GDM1 (cell line): Measurements from ENCODE around the gene IGFBP5.

Experiments used
- DNase-seq: peaks from one replicate; lab custom pipeline; 2025; lab: John Stamatoyannopoulos, UW

Gene IGFBP5

DNA sequence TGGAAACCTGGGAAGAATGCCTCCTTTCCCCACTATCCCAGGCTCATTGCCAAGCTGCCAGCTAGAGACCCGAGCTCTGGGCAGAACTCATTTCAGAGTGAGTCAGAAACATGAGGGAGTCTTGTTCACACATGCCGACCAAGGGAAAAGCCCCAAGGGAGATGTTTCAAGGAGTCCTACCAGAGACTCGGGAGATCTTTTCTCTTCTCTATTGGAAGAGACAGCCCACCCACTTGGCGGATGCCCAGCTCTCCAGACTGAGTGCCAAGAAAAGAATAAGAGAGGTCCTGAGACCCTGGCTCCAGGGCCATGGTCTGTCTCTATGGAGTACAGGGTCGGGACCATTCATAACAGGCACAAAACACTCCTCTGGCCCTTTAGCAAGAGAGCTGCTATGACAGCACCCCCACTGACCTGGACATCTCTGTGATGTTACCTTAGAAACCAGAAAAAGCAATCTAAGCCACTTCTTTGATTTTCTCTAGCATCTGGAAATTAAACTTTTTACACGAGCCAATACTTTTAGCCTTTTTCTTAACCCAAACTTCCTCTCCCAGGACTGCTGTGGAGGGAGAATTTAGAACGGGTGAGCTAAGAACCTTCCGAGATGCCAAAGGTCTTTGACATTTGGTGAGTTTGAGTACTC, 18.5 kb upstream of the IGFBP5 start:
- no peak for DNase-seq

DNA sequence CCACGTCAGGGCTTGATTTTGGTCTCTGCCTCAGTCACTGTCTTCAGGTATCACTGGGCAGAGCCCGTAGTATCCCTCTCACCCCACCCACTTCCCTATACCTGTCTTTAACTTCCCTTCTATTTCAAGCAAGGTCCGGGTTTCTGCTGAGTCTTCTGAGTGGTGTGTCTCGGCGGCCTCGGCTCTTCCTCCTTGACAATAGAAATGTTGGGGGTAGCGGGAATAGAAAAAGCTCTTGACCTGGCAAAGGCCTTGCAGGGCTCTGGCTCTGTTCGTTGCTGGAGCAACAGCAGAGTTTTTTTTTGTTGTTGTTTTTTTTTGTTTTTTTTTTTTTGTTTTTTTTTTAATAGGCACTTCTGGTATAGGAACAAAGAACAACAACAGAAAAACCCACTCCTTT, 16.0 kb upstream of the IGFBP5 start:
- no peak for DNase-seq

DNA sequence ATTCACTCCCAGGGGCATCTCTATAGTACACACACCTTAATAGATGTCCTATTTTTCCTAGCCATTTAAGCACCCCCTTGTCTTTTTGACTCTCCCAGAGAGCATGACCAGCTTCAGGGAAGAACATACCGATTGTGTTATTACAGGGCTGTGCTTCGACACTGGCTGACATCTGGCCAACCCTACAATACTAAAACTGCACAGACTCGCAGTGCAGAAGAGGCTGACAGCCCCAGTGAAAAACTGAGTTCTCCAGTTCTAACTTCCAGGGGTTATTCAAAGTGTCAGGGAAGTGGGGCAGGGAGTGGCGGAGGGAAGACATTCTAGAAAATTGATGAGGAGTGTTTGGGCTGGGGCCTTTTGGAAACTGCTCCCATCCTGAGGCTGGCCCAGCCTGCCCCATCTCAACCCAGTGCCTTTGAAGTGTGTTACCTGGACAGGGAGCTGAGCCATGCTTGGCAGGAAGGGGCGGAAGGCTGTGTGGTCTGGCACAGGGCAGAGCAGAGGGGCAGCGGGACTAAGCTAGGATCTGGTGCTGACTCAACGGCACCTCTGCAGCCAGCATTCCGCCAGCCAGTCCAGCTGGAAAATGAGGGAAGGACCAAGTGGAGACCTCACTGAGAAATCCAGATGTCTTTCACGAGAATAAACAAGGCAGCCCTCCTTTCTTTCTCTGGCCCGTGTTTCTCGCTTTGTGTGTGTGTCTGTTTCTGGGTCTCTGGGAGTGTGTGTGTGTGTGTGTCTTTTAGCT, 15.4 kb upstream of the IGFBP5 start:
- no peak for DNase-seq

- DNase-seq: no peak
Measured at GRCh38 chr2:216702756-216703155, 7.4 kb upstream of the IGFBP5 start.

GRCh38 chr2:216701544-216701943, 6.2 kb upstream of the IGFBP5 start:
- DNase-seq: no peak

DNA sequence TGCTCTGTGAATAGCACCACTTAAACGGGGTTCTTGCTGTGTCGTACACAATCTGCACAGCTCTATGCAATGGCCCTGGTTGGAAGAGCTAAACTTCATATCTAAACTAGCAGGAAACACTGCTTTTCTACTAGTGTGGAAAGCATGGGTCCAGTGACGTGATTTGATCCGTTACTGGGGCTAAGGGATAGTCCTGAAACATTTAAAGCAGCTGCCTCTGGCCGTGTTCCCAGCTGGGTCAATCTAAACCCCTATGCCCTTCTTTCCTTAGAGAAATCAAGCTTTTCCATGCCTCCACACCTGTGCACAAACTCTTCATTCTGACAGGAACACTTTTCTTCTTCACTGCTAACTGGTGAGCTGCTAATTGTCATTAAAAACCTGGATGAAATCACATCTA, 5.4 kb upstream of the IGFBP5 start:
- no peak for DNase-seq

DNA sequence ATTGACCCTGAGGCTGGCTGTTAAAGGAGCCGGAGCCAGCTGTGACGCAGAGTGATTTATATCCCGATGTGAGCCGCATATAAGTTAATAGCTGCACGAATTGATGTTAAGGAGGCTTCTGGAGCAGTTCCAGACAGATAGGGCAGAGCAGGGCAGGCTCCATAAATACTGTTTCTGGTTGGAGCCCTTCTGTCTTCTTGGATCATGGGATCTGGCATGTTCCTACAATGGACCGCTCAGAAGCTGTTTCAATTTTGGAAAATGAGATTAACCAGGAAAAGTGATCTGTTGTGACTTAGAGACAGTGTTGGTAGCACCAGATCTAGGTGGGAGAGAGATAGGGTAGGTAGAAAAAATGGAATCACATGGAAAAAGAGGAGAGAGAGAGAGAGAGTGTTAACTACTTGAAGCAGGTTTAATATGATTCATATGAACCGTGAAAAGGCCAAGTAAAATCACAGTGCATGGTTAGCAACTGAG, 4.8 kb upstream of the IGFBP5 start:
- DNase-seq: no peak

DNA sequence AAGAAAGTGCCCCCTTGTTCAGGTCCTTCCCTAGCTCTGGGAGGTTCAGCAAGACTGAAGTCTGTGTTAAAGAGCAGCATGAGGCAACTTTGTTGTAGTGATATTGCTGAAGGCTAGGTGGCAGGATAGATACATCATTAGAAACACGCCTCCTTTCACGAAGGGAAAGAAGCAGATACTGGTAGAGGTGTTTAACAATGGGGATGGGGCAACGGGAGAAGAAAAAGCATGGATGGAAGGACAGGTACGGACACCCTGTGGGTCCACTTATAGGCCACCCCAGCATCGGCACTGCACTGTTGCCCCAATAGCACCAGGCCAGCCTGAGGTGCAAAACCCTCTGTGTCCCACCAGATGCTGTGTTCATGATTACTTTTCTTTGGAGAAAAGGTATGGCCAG, 3.5 kb upstream of the IGFBP5 start:
- DNase-seq: no peak

DNA sequence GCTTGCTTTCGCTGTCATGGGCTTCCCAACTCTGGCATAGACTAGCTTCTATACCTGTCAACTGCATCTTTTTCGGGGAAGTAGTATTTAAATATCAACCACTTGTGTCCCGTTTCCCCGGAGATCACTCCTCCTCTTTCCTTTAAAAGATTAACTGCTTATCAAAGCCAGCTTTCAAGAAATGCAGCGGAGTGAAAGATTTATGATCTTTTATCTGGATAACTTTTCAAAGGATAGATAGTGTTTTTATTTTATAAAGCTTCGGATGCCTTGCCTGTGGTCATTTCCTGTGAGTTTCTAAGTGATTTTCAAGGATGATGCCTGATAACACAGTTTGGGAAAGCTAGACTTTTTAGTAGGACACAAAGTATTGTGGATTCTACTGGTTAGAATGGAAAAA, 2.9 kb upstream of the IGFBP5 start:
- DNase-seq: no peak

GRCh38 chr2:216696751-216697560, 1.6 kb upstream of the IGFBP5 start:
- DNase-seq: no peak

GRCh38 chr2:216696321-216696720, 972 bp upstream of the IGFBP5 start:
- no peak for DNase-seq

GRCh38 chr2:216694826-216695217, 527 bp downstream of the IGFBP5 start:
- DNase-seq: no peak

- no peak for DNase-seq
Measured at GRCh38 chr2:216694082-216694825, 1.1 kb downstream of the IGFBP5 start.

GRCh38 chr2:216693414-216694080, 1.8 kb downstream of the IGFBP5 start:
- no peak for DNase-seq

- DNase-seq: no peak
Measured at GRCh38 chr2:216692636-216693413, 2.5 kb downstream of the IGFBP5 start.

- DNase-seq: no peak
Measured at GRCh38 chr2:216690853-216691741, 4.3 kb downstream of the IGFBP5 start.

DNA sequence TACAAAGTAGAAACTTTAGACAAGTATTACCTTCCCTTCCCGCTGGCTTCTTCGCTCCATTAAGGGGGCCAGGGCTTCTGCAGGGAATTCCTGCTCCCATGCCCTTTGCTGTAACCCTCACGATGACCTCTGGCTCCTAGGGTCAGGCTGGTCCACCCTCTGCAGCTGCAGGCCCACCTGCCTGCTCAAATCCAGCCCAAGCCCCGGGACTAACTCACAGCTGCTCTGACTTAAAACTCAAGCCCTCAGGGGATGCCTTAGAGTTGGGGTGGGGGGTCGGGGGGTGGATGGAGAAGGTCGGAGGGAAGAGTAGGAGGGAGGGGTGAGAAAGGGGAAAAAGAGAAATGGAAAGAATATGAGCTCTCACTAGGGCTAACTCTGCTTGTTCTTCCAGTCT, 4.9 kb downstream of the IGFBP5 start:
- DNase-seq: no peak

DNA sequence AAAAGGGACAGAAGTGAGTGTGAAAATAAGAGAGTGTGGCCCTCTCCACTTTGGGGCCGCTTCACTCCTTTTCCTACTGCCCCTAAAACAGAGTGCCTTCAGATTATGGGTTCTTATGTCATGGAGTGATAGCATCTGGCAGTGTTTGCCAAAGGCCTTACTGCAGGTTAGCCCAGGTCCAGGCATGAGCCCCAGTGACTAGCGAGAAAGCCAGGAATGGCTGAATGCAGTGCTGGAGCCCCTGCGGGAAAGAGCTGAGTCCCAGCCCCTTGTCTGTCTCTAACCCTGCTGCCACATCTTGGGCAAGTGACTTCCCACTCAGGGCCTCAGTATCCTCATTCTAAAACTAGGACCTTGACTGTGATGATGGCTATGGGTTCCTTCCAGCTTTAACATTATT, 6.0 kb downstream of the IGFBP5 start:
- no peak for DNase-seq

DNA sequence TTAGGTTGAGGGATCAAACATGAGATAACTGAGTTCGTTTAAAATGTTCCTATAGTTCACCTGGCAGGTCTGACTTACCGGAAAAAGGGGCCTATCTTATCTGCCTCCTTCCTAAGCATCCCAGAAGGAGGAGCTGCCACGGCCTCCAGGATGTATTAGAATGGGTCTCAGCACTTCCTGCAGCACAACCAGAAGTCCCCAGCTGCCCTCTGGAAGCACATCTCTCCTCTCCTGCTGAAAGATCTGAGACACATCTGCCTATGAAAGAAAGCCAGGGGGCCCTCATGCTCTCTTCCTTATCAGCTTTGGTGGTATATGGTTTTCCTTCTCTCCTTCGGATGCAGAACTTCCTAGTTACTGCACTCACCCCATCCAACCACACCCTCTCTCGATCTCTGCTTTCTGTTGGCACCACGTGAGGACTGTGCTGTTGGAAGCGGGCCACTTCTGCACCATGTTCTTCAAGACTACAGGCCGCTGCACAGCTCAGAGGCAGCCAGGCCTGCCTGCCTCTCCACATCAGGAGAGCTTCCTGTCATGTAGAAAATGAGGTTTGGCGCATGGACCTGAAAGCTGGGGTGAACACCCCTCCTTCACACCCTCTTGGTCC, 6.5 kb downstream of the IGFBP5 start:
- DNase-seq: no peak
